Rectal smooth muscle tissue (tissue), 1 donor: ENCODE data around the gene LIN7A.

Experiments
- H3K27ac ChIP-seq: one replicate; pipeline ENCODE4 v1.7.0; 2013; ENCODE audit warnings: low read depth, low read length, inconsistent platforms
- H3K27me3 ChIP-seq: one replicate; pipeline ENCODE4 v1.7.0; 2013; ENCODE audit warnings: low read length; ENCODE audit not compliant: control insufficient read depth, insufficient read depth
- H3K36me3 ChIP-seq: one replicate; pipeline ENCODE4 v1.7.0; 2013; ENCODE audit warnings: low read length; ENCODE audit not compliant: control insufficient read depth, insufficient read depth
- H3K4me1 ChIP-seq: one replicate; pipeline ENCODE4 v1.7.0; 2013; ENCODE audit warnings: low read length; ENCODE audit not compliant: control insufficient read depth, insufficient read depth
- H3K4me3 ChIP-seq: one replicate; pipeline ENCODE4 v1.7.0; 2013; ENCODE audit warnings: low read length
- H3K9ac ChIP-seq: one replicate; pipeline ENCODE4 v1.7.0; 2013; ENCODE audit warnings: low read length

The LIN7A gene

GRCh38 chr12:80941916-80942315, 4.2 kb upstream of the LIN7A start:
- Histone ChIP-seq H3K4me3 (no peak overlapping the region), H3K27ac (no peak overlapping the region), H3K27me3 (no peaks in the 10 kb centered on the region), H3K9ac (no peak overlapping the region), H3K36me3 (no peaks in the 10 kb centered on the region), H3K4me1 (no peaks in the 10 kb centered on the region)

GRCh38 chr12:80939231-80939950, 1.7 kb upstream of the LIN7A start:
- no peak overlapping the region for H3K9ac ChIP-seq
- no peaks in the 10 kb centered on the region for H3K4me1 ChIP-seq
- H3K27me3 ChIP-seq: no peaks in the 10 kb centered on the region
- no peak overlapping the region for H3K27ac ChIP-seq
- H3K36me3 ChIP-seq: no peaks in the 10 kb centered on the region
- H3K4me3 ChIP-seq: no peak overlapping the region

DNA sequence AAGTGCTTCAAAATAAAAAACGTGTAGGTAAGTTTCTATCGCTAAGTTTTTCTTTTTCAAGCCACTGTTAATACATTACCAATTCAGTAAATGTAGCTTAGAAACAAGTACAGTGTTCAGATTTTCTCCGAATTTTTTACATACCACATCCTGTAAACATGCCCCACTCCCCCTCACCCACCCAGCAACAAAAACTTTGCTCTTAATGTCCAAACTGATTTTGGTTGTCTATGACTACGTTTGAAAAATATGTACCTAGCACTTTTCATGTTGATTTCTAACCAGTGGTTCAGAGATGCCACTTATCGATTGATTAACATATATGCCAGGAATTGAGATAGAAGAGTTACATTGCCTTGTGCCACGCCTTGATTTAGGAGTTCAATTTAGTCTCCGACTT, 663 bp upstream of the LIN7A start:
- Histone ChIP-seq H3K27ac (no peak overlapping the region), H3K27me3 (no peaks in the 10 kb centered on the region), H3K4me3 (no peak overlapping the region), H3K9ac (no peak overlapping the region), H3K4me1 (no peaks in the 10 kb centered on the region), H3K36me3 (no peaks in the 10 kb centered on the region)

DNA sequence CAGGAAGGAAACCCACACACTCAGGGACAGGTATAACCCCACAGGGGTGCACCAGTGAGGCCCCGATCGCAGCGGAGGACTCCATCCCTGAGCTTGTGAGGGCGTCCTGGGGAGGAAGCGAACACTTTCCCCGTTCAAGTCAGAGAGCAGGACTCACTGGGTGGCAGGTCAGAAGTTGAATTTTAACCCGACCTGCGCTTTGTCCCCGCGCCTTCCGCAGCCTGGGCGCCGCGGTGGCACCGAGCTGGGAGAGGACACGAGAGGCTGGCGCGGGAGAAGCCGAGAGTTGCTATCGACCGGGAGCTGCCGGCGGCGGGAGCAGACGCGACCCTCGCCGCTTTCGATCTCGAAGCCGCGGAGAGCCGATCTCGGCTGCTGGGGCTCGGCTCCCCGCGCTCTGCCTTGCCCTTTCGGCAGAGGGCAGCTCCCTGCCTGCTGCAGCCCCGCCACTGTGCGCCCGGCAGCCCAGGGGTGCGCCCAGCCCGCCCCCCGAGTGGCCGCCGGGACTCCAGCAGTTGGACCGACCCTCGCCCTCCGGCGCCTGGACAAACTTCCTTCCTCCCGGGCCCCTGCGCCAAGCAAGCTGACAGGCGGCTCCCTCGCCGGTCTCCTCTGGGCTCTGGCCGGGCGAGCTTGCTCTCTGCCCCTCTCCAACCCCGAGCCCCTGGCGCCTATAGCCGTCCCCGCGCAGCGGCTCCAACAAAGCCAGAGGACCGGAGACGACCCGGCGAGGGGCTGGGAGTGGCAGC, 918 bp downstream of the LIN7A start:
- Histone ChIP-seq H3K27ac (peak overlapping the region; percentile 30), H3K4me1 (no peaks in the 10 kb centered on the region), H3K36me3 (no peaks in the 10 kb centered on the region), H3K27me3 (no peaks in the 10 kb centered on the region), H3K4me3 (peak overlapping the region; percentile 77), H3K9ac (peak overlapping the region; percentile 37)

GRCh38 chr12:80936353-80936641, 1.4 kb downstream of the LIN7A start:
- Histone ChIP-seq H3K27me3 (no peaks in the 10 kb centered on the region), H3K4me3 (peak overlapping the region; percentile 77), H3K27ac (no peak overlapping the region), H3K9ac (no peak overlapping the region), H3K36me3 (no peaks in the 10 kb centered on the region), H3K4me1 (no peaks in the 10 kb centered on the region)

DNA sequence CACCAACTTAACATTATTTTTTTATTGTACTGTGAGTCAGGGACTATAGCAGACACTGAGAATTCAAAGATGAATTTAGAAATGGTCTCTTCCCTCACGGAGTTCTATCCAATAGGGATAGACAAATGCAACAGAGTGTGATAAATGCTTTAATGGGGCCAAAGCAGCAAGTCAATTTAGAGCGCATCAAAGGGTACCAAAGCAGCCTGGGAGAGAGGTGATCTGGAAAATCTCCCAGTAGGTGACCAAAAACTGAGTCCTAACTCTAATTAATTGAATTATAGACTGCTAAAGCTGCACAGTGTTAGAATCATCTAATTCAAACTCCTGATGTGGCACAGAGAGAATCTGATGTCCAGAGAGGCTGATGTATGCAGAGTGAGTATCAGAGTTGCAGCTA, 2.6 kb downstream of the LIN7A start:
- no peak overlapping the region for H3K4me3 ChIP-seq
- no peaks in the 10 kb centered on the region for H3K36me3 ChIP-seq
- H3K9ac ChIP-seq: no peak overlapping the region
- no peak overlapping the region for H3K27ac ChIP-seq
- no peaks in the 10 kb centered on the region for H3K4me1 ChIP-seq
- H3K27me3 ChIP-seq: no peaks in the 10 kb centered on the region

DNA sequence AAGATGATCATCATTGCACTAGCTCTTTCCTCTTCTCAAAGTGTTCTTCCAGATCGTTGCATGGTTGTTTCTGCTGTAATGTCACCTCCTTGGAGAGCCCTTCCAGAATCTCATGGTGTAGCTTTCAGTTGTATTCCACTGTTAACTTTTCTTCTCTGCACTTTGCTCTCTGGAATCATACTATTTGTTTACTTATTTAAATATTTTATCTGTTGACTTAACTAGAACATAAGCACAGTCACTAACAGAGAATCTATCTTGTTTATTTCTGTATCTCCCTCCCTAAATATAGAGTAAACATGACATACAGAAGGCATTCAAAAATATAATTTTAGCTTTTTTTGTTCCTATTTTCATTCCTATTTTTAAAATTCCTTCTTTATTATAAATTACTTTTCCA, 11.8 kb downstream of the LIN7A start:
- Histone ChIP-seq H3K36me3 (no peaks in the 10 kb centered on the region), H3K27me3 (no peaks in the 10 kb centered on the region), H3K9ac (no peak overlapping the region), H3K4me1 (no peaks in the 10 kb centered on the region), H3K4me3 (no peak overlapping the region), H3K27ac (no peak overlapping the region)

GRCh38 chr12:80925237-80925636, 12.5 kb downstream of the LIN7A start:
- no peaks in the 10 kb centered on the region for H3K36me3 ChIP-seq
- H3K9ac ChIP-seq: no peak overlapping the region
- H3K27me3 ChIP-seq: no peaks in the 10 kb centered on the region
- no peak overlapping the region for H3K4me3 ChIP-seq
- H3K27ac ChIP-seq: no peak overlapping the region
- H3K4me1 ChIP-seq: no peaks in the 10 kb centered on the region

DNA sequence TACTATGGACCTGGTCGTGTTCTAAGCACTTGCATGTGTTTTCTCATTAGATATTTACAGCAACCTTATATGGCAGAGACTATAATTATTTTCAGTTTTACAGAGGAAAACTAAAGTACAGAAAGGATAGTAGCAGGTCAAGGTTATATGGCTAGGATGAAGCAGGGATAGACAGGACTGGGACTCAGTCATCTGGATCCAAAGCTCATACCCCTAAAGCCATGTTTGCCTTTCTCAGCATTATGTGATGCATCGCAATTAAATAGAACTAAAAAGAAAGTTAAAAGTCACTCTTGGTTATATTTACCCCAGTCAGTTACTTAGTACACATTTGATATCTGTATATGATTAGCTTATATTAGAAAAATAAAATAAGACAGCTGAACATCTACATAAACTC, 13.3 kb downstream of the LIN7A start:
- no peak overlapping the region for H3K9ac ChIP-seq
- H3K27ac ChIP-seq: no peak overlapping the region
- H3K4me3 ChIP-seq: no peak overlapping the region
- no peaks in the 10 kb centered on the region for H3K27me3 ChIP-seq
- no peaks in the 10 kb centered on the region for H3K36me3 ChIP-seq
- no peaks in the 10 kb centered on the region for H3K4me1 ChIP-seq

DNA sequence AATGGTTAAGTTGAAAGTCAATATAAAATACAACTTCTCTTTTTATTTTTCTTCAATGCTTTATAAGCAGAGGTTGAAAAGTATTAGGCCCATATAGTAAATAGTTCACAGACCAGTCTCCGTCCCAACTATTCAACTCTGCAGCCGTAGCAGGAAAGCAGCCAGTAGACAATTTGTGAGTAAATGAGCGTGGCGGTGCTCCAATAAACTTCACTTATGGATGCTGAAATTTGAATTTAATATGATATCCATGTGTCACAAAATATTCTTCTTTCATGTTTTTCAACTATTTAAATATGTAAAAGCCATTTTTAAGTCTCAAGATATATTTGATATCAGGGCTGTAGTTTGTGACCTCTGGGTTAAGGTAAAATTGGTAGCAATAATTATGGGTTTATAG, 17.7 kb downstream of the LIN7A start:
- Histone ChIP-seq H3K9ac (no peak overlapping the region), H3K27me3 (no peaks in the 10 kb centered on the region), H3K4me3 (no peak overlapping the region), H3K4me1 (no peaks in the 10 kb centered on the region), H3K27ac (no peak overlapping the region), H3K36me3 (no peaks in the 10 kb centered on the region)

DNA sequence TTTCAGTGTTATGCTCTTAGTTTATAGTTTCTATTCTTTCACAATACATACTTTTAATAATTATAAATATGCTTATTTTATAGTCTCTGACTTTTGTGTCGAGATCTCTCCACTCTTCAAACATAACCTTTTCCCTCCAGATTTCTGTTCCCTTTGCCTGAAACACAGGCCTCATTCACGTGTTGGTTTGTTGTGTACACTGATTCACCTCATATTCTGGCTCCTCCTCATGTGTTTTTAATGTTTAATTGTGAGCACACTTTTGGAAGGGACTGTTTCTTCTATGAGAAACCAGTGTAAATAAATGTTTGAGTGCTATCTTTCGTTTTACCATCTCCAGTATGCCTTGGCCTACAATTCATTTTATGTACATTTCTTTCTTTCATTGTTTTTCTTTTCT, 20.1 kb downstream of the LIN7A start:
- H3K4me3 ChIP-seq: no peak overlapping the region
- H3K36me3 ChIP-seq: no peaks in the 10 kb centered on the region
- no peak overlapping the region for H3K27ac ChIP-seq
- no peaks in the 10 kb centered on the region for H3K4me1 ChIP-seq
- H3K9ac ChIP-seq: no peak overlapping the region
- no peaks in the 10 kb centered on the region for H3K27me3 ChIP-seq

DNA sequence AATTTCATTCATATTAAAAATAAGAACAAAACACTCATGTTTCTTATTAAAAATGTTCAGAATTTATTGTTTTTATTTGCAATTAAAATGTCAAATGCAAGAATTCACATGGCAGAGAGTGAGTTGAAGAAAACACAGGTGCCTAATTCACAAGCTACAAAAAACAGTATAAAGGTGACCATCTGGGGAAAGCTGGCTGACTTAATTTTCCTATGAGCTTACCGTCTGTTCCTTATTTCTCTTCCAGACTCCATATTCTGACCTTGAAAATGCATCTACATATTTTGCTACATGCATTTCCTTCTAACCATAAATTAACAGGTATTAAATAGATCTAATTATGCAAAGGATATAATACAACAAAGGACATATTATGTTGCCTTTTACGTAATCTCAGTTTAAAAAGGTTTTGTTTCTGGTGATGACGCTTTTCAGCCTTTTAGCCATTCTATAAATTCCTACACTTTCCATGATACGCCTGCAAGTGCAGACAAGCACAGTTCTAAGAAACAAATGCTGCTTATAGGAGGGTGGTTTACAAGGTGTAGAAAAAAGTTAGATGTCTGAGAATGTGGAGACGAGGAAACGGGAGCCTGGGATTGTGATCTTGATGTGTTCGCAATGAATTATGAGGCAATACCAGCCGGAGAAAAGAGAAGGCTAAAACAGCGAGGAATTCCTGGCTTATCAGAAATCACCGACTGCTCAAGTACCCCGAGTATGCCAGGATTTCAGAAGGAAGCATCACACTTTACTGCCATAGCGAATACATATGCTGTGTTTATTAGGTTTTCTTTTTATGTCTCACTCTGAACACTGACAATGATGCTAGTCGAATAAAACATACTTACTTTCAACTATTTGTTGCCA, 24.6 kb downstream of the LIN7A start:
- H3K4me1 ChIP-seq: no peaks in the 10 kb centered on the region
- no peak overlapping the region for H3K27ac ChIP-seq
- H3K9ac ChIP-seq: no peak overlapping the region
- H3K27me3 ChIP-seq: no peaks in the 10 kb centered on the region
- H3K36me3 ChIP-seq: no peaks in the 10 kb centered on the region
- H3K4me3 ChIP-seq: no peak overlapping the region
